NCI-H1417 treated with DMSO at 0.1 percent for 48 hours (cell line): ENCODE data around the gene CENPO.
"Not testable (repeated sequence)": the region's sequence is repeated elsewhere in the genome, so short reads cannot be mapped to it uniquely, and the experiment has no call there.

ENCODE experiments used
- DNase-seq: peaks from one replicate; lab custom pipeline; 2025; lab: John Stamatoyannopoulos, UW

Gene CENPO

DNA sequence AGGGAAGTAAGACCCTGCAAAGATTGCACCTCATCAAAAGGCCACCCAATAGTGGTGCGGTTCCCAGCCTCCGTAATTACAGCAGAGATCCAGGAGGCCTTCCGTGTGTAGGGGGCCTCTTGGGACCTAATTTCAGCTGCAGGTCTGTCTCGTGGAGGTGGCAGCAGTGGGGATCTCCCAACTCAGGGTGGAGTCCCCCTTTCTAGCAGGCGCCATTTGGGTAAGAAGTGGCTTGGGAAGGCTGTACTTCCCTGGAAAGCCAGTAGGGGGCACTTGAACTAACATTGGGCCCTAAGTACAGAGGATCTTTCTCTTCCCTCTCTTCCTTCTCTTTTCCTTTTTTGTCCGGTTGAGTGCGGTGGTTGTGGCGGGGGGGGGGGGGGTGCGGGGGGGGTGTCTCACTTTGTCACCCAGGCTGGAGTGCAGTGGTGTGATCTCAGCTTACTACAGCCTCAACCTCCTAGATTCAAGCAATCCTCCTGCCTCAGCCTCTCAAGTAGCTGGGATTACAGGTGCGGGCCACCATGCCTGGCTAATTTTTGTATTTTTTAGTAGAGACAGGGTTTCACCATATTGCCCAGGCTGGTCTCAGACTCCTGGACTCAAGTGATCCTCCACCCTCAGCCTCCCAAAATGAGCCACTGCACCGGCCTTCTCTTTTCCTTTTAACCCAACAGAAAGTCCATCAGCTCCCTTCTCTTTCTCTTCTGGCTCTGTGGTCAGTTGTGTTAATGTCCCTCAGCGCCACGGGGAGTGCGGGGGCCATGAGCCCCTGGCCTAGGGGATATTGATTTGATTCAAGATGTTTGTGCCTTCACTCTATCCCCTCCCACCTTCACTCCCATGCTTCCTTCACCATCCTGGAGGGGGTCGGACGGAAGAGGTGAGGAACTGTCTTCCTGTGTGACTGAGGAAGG lies 32.0 kb downstream of the CENPO start:
- DNase-seq, result no peak

GRCh38 chr2:24825883-24826772 lies 32.9 kb downstream of the CENPO start:
- no peak for DNase-seq

DNA sequence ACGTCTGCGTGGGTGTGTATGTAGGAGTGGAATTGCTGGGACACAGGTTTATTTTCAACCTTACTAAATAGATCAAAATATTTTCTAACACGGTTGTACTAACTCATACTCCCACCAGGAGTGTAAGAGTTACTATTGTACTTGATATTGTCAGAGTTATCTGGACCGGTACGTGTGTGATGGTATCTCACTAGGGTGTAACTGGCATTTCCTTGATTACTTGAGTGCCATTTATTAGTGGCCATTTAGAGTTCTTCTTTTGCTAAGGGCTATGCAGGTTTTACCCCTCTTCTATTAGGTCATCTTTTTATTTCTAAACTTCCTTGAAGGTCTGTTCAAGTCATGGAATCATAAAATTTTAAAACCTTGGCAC lies 33.5 kb downstream of the CENPO start:
- DNase-seq, result no peak

GRCh38 chr2:24827321-24828237 lies 34.4 kb downstream of the CENPO start:
- DNase-seq, result no peak

- DNase-seq, result no peak
Measured at GRCh38 chr2:24828238-24828996, 35.2 kb downstream of the CENPO start.

GRCh38 chr2:24830351-24830750 lies 37.1 kb downstream of the CENPO start:
- no peak for DNase-seq

GRCh38 chr2:24830786-24831185 lies 37.6 kb downstream of the CENPO start:
- no peak for DNase-seq

DNA sequence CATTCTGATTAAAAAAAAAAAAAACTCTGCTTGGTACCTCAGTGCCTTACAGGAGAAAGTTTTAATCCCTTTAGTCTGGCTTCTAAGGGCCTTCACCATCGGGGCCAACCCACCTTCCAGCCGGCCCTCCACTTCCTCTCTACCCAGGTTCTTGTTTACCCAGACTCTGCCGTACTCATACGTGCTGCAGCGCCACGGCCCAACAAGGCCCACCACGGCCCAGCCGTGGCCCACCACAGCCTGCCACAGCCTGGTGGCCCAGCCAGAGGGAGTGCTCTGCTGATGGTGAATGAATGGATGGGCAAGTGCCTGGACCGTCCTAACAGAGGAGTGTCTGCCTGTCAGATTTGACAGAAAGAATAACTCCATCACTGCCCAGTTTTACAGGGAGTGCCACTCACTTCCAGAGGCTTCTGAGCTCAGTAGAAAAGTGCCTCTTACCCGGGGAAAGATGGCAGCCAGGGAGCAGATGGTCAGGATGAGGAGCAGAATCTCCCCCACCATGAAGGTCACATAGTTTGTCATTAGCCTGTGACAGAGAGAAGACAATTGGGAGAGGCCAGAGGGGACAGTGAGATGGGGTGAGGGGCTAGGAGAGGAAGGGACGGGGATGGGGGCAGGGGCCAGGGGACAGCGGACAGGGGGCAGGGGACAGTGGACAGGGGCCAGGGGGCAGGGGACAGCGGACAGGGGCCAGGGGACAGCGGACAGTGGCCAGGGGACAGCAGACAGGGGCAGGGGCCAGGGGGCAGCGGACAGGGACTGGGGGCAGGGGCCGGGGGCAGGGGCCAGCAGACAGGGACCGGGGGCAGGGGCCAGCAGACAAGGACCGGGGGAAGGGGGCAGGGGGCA lies 38.2 kb downstream of the CENPO start:
- DNase-seq, result no peak

DNA sequence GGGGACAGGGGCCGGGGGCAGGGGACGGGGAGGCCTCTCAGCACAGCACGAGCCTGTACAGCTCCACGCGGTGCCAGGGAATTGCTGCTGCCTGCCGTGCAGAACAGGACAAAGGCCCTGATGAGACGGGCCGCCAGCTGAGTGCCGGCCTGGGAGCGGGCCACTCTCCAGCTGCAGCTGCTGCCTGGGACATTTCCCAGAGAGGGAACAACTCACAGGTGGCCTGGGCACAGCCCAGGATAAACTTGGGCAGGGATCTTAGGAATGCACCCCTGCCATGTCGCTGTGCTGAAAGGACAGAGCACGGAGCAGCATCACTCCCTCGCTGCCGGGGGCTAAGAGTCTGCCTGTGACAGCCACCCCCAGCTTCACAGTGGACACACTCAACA lies 38.8 kb downstream of the CENPO start:
- no peak for DNase-seq

DNA sequence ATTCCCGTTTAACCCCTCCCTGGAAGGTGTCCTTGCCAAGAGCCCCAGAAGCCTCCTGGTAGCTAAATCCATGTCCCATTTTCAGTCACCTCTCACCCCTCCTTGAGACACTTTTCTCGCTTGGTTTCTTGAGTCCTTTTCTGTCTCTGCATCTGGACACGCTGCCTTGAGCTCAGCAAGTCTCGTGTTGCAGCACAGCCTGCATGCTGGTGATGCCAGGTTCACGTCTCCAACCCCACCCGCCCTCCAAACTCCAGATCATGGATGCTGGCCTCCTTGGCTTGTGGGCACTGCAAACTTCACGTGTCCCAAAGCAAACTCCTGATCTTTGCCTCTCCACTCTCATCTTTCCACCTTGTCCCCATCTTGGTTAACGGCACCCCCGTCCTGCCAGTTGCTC lies 39.3 kb downstream of the CENPO start:
- DNase-seq, result no peak

DNA sequence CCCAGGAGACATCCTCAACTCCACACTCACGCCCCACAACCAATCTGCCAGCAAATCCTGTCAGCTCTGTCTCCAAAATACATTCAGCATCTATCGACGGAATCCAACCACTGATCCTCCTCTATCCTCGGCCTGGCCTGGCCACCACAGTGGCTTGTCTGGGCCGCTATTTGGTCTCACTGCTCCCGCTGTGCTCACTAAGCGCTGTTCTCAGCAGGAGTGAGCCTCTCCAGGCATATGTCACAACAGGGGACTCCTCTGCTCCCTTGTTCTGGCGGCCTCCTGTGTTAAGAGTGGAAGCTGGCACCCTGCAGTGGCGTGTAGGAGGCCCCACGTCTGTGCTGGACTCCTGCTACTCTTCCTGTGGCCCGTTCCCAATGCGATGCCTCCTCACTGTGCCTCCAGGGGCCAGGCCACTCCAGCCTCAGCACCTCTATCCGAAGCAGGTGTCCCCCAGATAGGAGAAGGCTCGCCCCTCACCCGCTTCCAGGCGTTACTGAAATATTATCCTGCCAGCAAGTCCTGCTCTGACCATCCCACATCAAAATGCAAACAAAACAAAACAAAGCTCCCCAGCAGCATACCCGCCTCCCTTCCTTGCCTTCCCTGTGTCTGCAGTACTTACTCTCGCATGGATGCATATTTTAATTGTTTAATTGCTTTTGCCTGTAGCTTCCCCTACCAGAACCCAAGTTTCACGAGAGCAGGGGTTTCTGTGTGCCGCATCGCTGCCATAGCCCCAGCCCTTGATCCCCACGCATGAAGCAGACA lies 39.9 kb downstream of the CENPO start:
- DNase-seq, result peak; percentile 74

- no peak for DNase-seq
Measured at GRCh38 chr2:24833821-24834732, 40.9 kb downstream of the CENPO start.

DNA sequence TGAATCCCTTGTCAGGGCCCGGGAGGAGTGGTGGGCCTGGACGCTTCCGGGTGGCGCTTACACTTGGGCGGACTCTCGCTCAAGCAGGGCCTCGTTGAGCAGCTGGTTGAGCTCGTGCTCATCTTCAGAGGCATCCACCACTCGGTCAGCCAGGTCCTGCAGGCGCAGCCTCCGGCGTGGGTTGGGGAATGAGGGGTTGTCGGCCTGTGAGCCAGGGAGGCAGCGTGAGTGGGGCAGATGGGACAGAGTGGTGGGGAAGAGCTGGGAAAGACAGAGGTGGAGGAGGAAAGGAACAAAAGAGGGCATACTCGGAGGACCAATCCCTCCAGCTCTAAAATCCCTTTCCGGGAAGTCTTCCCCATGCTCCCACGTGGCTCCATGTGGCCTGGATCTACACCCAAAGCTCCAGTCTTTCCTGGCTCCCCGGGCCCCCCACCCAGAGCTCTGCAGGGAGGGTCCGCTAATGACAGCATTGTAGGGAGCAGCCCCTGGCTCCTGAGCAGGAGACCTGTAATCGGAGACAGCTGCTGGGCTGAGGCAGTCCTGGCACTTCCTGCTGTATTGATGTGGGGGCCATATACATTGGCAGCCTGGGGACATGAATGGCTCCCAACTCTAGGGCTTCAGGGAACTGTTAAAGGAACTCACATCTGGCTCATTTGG lies 41.6 kb downstream of the CENPO start:
- no peak for DNase-seq

DNA sequence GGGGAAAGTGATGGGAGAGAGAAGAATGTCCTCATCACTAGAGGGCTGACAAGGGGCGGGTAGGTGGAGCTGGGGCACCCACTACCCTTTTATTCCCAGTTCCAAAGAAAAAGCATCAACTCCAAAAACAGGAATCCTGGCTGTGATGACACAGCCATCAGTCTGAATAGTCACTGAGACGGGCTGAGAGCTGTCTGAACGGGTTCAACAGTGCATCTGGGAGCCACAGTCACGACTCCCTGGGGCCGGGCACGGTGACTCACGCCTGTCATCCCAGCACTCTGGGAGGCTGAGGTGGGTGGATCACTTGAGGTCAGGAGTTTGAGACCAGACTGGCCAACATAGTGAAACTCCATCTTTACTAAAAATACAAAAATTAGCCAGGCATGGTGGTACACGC lies 42.2 kb downstream of the CENPO start:
- not testable (repeated sequence) for DNase-seq

DNA sequence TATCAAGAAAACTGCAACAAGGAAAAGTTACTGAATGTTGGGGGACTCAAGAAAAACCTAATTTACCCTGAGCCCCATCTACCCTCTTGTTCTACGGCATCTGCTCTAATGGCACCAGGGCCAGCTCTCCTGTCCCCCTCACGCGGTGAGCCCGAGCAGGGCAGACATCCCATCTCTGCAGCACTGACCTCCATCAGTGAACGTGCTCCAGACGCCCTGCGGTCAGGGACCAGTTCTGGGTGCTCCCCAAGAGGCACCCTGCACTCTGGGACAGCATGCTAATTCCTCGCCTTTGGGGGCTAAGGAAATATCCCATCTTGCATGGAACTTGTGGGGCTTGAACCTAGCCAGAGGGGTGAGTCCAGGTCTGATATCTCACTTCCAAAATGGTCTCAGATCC lies 43.0 kb downstream of the CENPO start:
- no peak for DNase-seq

GRCh38 chr2:24836706-24837105 lies 43.5 kb downstream of the CENPO start:
- no peak for DNase-seq

- DNase-seq, result no peak
Measured at GRCh38 chr2:24837996-24838513, 44.8 kb downstream of the CENPO start.

GRCh38 chr2:24838541-24838940 lies 45.3 kb downstream of the CENPO start:
- no peak for DNase-seq
